ENCODE results near the gene LPP.

Gene LPP

DNA sequence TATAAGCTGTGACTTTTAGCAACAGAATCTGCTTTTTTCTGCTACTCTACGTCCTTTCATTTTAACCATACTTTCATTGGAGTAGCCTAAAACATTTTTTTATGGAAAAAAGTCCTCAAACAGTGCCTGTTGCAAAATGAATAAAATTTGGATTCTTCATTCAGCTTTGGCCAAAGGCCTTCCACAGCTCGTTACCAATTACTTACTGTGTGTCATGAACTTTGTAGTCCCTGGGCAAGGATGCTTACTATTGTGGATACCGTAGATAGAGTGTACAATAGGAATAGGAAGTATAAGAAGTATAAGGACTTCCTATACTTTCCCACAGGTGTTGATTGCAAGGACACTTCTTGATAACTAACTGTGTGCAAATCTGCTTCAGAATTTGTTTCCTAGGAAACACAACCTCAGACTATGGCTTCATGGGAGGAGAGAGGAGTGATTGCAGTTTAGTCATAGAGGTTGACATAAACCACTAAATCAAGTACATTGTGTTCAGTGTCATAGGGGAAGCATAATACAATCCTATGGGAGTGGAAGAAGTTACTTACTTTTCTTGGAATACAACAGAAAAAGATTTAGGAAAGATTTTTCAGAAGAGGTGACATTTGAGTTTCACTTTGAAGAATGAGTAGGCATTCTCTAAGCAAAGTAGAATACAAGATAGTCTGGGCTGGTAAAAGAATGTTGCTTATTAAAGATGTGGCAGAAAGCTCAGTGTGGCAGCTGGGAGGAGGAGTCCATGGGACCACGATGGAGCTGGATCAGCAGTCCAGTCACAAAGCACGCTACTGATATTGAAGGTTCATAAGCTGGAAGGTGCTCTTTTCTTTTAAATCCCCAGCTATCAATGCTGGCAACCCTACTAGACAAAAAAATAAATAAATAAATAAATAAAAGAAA, 708.1 kb downstream of the LPP start:
- DNase-seq = no peak

DNA sequence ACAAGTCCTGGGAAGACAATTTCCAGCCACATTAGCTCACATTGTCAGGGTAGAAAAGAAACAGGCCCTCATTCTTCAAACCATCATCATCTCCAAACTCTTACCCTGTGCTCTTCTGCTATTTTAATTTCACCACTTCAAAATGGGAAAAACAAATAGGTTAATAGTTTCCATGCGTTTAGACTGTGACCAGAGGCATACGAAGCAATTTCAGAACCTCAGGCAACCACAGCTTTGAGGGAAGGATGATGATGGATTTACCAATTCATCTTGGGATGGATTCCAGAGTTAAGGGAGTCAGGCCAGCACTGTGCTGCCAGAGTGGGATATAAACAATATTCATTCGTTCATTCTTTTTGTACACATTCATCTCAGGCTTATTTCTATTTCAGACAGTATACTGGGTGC, 710.0 kb downstream of the LPP start:
- no peak for DNase-seq

DNA sequence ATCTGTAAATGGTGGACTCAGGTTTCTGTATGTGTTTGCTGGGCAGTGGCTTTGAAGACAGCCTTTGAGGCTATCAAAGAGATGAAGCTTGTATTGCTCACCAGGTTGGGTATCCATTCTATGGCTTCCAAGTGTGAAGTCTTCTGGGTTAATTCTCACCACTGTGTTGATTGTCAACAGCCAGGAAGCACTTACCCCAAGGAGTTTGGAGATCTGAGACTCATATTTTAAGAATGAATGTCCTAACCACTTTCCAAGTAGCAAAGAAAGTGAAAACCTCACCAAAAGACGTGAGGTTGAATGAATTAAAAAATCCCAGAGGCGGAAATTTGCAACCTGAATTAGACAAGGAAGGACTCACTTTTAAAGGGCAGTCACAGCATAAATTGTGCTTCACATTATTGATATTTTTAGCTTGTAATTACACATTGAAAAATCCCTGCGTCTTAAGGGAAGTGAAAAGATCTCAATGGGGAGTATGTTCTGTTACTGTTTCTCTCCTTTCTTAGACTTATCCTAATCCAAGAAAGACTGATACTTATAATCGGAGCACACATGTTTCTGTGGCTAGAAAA, 713.8 kb downstream of the LPP start:
- no peak for DNase-seq

DNA sequence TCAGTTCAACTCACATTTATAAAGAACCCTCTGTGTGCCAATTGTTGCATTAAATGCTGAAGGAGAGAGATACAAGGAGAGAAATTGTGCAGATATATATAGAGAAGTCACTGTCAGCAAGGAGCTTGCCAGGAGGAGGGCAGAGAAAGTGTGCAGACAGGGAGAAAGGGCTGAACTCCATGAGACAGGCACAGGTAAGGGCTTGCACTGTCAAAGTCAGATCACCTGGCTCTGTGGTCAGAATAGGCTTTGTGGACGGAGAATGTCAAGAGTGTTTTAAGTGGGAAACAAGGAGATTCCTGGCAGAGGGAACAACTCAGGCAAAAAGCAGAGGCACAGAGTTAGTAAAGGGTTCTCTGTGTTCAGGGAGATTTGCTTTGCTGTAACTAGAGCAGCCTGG, 714.8 kb downstream of the LPP start:
- no peak for DNase-seq

DNA sequence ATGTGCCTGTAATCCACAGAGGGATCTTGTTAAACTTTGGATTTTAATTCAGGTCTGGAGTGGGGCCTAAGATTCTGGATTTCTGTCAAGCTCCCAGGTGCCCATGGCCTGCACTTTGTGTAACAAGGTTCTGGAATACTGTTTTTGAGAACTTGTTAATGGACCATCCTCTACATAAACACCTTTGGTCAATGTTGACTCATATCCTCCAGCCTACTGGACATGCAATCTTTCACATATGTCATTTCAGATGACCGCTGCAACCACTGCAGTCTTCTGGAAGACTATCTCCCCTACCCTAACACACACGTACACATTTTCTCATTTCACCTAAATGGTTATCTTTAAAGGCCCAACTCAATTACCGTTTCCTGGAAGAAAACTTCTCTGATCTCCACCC, 715.7 kb downstream of the LPP start:
- DNase-seq = no peak

DNA sequence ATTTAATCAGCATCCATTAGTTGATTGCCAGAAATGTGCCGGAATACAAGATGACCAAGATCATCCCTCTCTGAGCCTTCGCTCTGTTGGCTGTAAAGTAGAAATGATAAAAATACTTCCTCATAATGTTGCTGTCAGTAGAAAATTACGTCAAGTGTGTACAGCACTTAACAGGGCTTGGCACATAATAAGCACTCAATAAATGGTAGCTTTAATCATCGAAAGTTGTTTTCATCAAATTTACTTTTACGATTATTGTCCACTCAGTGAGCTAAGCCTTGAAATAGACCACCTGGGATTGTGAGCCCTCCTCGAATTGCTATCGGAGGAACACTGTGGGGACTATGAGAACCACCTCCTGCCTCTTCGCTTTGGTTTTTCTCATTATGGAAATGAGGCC, 716.5 kb downstream of the LPP start:
- no peak for DNase-seq

DNA sequence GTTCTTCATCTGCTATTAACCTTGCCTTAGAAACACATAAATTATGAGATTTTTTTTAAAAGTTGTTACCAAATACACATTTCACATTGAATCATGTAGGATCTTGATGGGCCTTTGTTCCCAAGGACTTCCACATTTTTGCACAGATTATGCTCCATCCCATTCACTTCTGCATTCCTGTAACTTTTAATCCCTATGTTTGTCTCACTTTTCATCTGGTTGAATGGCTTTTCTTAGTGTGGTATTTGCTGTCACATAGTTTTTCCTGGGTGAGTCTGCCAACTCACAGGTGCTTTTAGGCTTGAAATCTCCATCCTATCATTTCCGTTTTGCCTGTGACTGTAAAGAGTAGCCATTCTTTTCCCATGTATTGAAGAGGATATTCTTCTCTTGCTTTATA, 720.6 kb downstream of the LPP start:
- DNase-seq = no peak

DNA sequence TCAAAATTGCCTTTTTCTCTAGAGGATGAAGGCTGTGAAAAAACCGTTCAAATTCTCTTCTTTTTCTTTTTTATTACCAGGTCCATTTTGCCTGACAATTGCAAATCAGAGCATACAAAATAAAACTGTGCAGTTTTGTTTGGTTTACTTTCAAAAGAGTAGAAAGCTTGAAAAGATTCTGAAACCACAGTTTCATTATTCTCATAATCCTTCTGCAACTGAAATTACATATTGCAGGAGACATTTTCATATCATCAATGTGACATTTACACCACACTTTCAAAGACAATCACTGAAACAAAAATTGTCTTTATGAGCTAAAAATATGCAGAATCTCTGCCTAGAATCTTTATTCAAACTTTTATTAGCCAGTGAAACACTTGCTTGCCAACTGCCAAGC, 721.5 kb downstream of the LPP start:
- DNase-seq = no peak

DNA sequence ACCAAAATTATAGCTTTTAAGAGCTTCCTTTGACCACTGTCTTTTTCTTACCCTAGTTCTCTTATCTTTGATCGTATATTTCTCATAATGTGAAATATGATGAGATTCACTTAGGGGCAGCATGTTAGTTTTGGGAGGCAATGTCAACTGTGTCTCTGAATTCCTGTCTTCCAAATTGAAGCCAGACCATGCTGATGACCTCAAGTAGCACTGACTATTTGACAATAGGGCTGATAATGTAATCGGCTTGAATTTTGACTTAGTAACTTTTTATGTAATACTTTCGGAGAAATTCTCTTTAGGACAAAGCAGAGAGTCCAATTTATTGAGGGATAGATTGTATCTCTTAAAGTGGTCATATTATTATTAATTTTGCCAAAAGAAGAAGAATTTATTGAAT, 722.4 kb downstream of the LPP start:
- no peak for DNase-seq

DNA sequence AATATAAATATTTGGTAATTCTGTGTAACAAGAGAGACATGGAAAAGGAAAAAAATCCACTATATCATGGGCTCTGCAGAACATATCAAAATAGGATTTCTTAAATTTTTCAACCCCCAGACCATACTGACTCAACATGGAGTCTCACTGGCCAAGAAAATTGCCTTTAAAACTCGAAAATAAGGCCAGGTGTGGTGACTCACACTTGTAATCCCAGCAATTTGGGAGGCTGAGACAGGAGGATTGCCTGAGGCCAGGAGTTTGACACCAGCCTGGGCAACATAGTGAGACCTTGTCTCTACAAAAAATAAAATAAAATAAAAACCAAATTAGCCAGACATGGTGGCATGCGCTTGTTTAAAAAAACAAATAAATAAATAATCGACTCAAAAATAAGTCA, 723.4 kb downstream of the LPP start:
- DNase-seq = no peak

DNA sequence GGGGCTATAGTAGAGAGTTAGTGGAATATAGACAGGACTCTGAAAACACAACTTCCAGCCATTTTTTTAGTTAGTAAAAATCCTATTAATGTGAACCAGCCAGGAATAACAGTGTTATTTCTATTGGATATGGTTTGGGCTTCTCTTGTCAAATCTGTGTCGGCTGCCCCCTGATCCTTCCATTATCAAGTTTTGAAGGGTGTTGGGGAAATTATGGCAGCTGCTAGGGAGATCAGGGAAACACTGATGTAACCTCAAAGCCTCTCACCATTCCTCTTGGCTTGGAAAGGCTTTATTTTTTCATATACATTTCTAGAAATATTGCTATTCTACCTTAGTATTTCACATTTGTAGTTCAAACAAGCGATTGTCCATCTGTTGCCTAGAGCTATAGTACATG, 724.1 kb downstream of the LPP start:
- no peak for DNase-seq

DNA sequence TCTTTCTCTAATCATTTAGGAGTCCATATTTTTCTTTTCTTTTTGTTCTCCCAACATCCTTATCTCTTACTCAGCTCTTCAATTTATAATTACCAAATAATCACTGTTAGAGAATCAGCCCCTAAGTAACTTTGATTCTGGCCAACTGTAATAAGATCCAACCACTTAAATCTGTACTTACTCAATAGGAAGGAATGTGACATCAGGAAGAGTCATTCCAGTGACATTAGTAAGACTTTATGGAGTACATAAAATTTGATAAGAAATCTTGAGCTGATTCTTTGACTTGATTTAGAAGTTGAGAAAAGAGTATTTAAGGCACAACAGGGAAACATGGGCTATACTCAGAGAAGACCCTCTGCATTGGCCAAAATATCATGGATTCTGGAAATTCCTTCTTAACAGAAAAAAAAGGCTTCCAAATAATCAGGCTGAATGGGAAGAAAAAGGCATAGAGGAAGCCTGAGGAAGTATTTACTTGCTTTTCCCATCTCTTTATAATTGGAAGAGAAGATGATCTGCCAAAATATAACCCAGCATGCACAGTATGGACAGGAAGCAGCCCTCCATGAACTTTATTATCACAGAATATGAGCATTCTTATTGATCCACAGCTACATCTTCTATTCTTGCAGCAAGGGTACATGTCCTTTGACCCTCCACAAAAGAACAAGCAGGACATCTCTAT, 728.1 kb downstream of the LPP start:
- DNase-seq = no peak

DNA sequence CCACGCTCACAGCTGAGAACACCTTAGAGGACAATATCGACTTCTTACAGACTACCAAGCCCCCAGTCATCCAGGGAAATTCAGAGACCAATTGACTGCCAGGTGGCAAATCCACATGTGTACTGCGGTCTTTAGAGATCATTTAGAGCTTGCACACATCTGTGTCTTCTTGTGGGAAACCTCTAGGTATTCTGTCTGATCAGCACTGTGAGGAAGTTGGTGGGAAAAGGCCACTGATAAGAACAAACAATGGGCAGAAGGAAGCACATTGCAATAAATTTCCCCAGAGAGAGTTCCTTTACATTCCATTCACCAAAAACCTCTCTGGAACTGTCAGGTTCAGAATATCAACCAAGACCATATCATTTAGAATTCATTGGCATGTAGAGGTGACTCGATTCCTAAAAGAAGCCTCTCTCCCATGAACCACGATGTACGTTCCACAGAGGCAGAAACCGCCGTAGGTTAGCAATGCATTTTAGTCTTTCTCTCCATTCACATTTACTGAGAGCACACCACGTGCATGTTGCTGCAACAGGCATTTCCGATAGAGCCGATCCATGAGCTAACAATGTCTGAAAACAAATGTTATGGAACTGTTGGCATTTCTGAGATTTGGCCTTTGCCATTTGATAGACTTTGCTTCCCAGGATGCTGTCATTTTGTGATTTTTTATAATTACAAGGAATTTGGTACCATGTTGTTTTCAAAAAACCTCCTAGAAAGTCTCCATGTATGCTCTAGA, 730.5 kb downstream of the LPP start:
- DNase-seq = no peak

DNA sequence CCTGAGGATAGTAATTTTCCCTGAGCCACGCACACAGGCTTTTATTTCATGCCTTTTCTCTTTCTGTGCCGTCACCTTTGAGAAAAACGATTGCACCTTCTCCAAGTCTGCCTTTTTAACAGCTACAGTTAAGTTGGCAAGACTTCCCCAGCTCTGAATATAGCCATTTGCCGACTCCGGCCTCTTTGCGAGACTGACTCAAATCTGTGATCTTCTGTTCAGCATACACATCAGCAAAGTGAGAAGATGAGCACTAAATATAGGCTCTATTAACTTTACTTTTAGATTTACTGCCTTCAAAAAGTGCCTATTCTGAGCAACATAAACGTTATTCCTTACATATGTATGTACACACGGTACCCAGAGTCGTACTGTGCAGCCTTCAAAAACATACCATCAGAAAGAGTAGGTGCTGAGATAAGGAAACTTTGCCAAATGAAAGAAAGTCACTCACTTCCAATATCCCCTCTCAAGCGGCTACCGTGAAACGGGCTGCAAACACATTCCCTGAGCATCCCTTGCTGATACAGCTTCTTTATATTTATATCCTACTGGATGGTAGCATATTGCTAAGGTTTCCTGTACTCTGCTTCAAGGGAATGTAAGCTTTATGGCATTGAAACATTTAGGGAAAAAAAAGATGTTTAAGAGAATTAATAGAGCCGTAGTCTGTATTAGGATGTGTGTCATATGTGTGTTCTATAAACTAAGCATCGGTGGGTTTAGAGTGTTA, 734.5 kb downstream of the LPP start:
- DNase-seq = no peak

DNA sequence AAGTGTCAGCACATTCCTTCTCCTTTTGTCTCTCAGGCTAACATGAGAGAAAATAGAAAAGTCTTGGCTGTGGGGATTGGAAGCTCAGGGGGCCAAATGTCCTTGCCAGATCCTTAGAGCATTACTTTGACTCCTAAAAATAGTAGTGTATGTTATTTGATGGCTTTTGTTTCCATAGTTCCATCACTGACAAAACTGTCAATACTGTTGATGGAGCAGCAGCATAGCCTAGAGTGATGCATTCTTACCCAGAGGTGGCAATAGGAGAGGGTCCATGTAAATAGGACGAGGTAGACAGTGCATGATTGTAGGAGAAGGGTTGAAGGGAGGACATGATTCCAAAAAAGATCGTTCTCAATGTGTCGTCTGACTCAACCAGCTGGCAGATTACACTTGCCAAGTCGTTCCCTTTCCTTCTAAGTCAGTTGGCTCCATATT, 735.1 kb downstream of the LPP start:
- no peak for DNase-seq

DNA sequence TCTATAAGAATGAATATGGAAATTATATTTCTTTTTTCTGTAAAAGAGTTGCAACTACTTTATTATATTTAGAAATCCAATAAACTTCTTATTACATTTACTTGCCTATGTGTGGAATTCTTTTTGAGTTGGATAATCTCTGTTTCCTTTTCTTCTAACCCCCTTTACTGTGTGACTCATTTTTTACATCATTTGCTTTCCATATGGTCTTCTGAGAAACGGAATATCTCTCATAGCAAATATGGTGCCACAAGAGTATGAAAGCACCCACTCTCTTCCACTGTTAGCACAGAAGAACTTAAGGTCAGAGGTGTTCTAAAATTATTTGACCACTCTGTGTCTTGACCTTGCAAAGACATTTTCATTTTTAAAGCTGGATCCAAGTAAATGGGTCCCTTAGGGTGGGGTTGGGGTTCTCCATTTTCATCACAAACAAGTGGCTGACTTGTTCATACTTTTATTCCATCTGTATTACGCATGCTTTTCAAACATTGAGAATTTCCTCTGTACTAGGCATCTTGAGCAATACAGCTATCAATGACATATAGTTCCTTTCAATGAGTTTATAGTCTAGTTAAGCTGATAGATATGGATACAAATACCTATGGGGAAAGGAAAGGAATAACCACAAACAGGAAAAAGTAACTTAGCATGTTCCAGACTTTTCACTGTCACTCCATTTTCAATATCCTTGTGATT, 736.8 kb downstream of the LPP start:
- DNase-seq = no peak

DNA sequence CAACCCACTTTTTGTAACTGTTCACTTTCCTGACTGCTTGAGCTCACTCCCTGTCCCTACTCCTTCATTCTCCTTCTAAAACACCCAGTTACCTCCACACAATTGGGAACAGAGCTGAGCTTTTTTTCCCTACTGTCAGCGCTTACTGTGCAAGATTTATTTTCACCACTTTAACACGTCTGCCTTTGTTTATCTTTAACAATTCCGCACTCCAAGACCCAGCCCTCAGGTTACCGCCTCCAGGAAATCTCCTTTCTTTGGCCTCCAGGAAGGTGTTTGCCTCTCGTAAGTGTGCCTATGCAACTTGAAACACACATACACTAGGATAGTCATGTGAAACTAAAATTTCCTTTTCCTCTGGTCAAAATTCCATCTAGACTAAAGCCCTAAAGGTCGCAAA, 745.9 kb downstream of the LPP start:
- DNase-seq = no peak

DNA sequence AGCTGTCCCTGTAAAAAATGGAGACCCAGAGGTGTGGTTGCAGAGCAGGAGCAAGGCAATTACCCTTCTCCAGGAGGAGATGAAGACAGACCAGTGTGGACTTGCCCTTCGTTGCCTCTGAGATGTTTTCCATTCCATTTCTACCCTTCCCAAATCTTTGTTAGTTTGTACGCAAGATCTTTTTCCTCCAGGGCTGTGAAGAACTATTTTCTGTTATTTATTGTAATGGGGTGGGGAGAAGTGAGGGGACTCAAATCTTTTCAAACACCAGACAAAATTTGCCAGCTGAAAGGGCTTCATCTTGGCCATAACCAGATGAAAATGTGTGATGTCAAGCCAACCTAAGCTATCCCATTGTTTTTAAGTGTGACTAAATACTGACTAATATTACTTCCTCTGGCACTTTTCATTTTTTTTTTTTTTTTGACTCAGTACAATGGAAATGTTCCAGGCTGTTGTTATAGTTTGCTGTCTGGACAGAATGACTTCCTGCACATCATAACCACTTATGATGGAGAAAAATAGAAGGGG, 746.5 kb downstream of the LPP start:
- DNase-seq = no peak

DNA sequence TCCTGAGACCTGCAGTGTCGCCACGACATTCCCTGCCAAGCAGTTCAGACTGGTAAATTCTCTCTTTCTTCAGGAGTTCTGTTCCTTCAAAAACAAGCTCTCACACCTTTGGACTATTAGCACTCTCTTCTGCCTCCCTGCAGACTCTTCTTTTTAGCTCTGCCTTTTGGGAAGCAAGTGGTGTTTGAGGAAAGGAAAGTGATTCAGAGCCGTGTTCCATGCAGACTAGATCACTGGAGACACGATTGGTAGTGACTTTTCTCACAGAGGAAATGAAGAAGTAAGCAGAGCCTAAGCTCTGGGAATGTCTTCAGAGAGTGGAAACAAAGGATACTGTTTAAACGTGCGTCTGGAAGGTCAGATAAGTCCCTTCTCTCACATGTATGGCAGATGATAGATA, 747.2 kb downstream of the LPP start:
- DNase-seq = no peak

DNA sequence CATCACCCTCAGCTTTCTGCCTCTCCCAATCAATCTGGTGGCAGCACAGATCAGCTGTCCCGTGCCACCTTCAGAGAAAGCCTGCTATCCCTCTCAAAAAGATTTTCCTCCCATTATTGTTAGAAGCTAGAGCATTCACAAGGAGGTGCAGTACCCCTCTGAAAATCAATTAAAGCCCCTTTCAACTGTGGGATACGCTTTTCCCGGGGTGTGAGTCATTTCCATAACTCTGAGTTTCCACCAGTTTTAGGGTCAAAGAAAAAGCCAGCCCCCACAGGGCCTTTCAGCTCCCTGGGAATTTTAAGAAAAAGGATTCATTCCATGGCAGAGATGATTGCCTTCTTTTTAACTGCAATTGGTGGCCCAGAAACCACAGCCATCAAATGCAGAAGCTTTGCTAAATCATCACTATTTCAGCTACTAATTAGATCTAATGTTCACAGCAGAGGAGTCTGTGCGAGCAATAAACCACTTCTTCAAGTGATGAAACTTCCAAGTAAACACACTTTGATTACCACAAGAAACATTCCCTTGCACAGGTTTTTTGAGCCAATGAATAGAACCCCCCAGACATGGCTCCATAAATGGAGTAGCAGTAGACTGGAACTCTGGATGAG, 747.8 kb downstream of the LPP start:
- no peak for DNase-seq

DNA sequence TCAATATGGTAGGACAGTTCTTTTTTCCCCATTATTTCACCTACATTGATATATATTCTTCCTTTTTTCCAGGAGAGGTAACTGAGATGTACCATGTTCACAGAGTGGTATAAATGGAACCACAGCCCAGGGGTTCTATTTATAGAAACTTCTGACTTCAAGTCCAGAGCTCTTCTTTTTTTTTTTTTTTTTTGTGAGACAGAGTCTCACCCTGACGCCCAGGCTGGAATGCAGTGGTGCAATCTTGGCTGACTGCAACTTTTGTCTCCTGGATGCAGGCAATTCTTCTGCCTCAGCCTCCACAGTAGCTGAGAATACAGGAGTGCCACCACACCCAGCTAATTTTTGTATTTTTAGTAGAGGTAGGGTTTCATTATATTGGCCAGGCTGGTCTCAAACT, 750.7 kb downstream of the LPP start:
- no peak for DNase-seq

All from stimulated activated CD4-positive, alpha-beta T cell treated with anti-CD3 and anti-CD28 coated beads, Interleukin-2, amount 100 ng/mL, for 24 hours (primary cell).